Caco-2 (cell line): ENCODE results near the gene ELP2. TPM values are rescaled to one million over a fixed set of nuclear protein-coding genes. Genes with fewer than 3 reads are reported as not detected.
A peak's percentile ranks its signal among the peaks of the same experiment; 100 is the strongest.

ENCODE experiments used
- BruUV-seq: library from RNA; stranded (reverse); fragments of 400-500 nt; replicated peaks from 2 replicates; lab custom pipeline; 2021; lab: Mats Ljungman, UMichigan
- CTCF ChIA-PET: fragments of 300-600 bp; sonication (Branson Sonifier 250); formaldehyde crosslinking; loops from one replicate; lab custom pipeline; 2022; ENCODE audit warnings: antibody characterized with exemption; lab: Charles Lee
- POLR2A ChIA-PET: fragments of 300-600 bp; sonication (Branson Sonifier 250); formaldehyde crosslinking; loops from one replicate; lab custom pipeline; 2022; ENCODE audit warnings: antibody characterized with exemption; lab: Charles Lee
- DNase-seq, 2 experiments: peaks; one replicate each; pipeline versions ENCODE4 v3.0.0 to v3.0.0-alpha.2; 2020 to 2022
- H3K27me3 ChIP-seq: replicated peaks from 2 replicates; pipeline ENCODE4 v1.6.0; 2011; ENCODE audit warnings: low read length; ENCODE audit not compliant: control insufficient read depth, insufficient read depth
- H3K36me3 ChIP-seq: 2 replicates; pipeline ENCODE4 v1.5.1; 2011; ENCODE audit warnings: low read length; ENCODE audit not compliant: control insufficient read depth, insufficient read depth
- H3K4me1 ChIP-seq: fragments of 250-450 bp; sonication (Bioruptor Pico); 2 replicates; pipeline ENCODE4 v1.5.1; 2020; ENCODE audit warnings: mild to moderate bottlenecking
- H3K4me3 ChIP-seq: 2 replicates; pipeline ENCODE4 v1.5.1; 2011; ENCODE audit warnings: low read depth, mild to moderate bottlenecking, control low read depth, low read length
- H3K9me3 ChIP-seq: fragments of 250-450 bp; sonication (Bioruptor Pico); 2 replicates; pipeline ENCODE4 v1.5.1; 2020; ENCODE audit warnings: mild to moderate bottlenecking, moderate library complexity
- H3K27ac Mint-ChIP-seq: one replicate; pipeline ENCODE4 v1.8.0; 2022; ENCODE audit warnings: mixed read lengths; ENCODE audit not compliant: unreplicated experiment
- H3K27me3 Mint-ChIP-seq: one replicate; pipeline ENCODE4 v1.8.0; 2022; ENCODE audit warnings: mixed read lengths; ENCODE audit not compliant: insufficient read depth, unreplicated experiment
- H3K36me3 Mint-ChIP-seq: one replicate; pipeline ENCODE4 v1.8.0; 2022; ENCODE audit warnings: mild to moderate bottlenecking, mixed read lengths; ENCODE audit not compliant: insufficient read depth, unreplicated experiment
- H3K4me1 Mint-ChIP-seq: one replicate; pipeline ENCODE4 v1.8.0; 2022; ENCODE audit warnings: low read depth, mixed read lengths; ENCODE audit not compliant: unreplicated experiment
- H3K4me3 Mint-ChIP-seq: one replicate; pipeline ENCODE4 v1.8.0; 2022; ENCODE audit warnings: mild to moderate bottlenecking, moderate library complexity, mixed read lengths; ENCODE audit not compliant: unreplicated experiment
- H3K9me3 Mint-ChIP-seq: one replicate; pipeline ENCODE4 v1.8.0; 2022; ENCODE audit warnings: mixed read lengths; ENCODE audit not compliant: unreplicated experiment
- CTCF ChIP-seq, 2 experiments: fragments of 200-600 bp in 1 of 2; IDR thresholded peaks; 1 replicate in 1 of 2; 2 replicates in 1 of 2; pipeline versions ENCODE4 v1.5.1 to v1.8.0; 2011 to 2022; ENCODE audit warnings: antibody characterized with exemption in 1 of 2, control low read depth in 1 of 2, inconsistent platforms in 1 of 2, low read depth in 1 of 2, low read length in 1 of 2, mild to moderate bottlenecking in 1 of 2, moderate library complexity in 1 of 2; ENCODE audit not compliant: insufficient read depth in 1 of 2, severe bottlenecking in 1 of 2, unreplicated experiment in 1 of 2
- intact Hi-C: fragments of 100-400 bp; cut with micrococcal nuclease; formaldehyde crosslinking; loops from one replicate; pipeline ENCODE4 v1.10.0; 2022; ENCODE audit not compliant: unreplicated experiment
- total RNA-seq: library from RNA; stranded (reverse); gene quantifications from 2 replicates; pipeline ENCODE4 v1.2.3, GENCODE V29; 2022

Gene ELP2
- total RNA-seq, 1 experiment from 2014 or later: 45.9 TPM

- no peaks in the 10 kb centered on the region for H3K9me3 ChIP-seq
- TF ChIP-seq CTCF (IDR thresholded peaks at IDR 0.05; ENCODE audit: insufficient read depth in 1 of 2, low read depth in 1 of 2, low read length in 1 of 2, severe bottlenecking in 1 of 2, unreplicated experiment in 1 of 2): no peak
- no peaks in the 10 kb centered on the region for H3K4me1 Mint-ChIP-seq
- intact Hi-C loops: loop anchor here (10.0 kb wide), 2 partner anchors 105 to 165 kb away; no protein-coding TSS in a partner anchor
- no peak overlapping the region for H3K4me3 ChIP-seq
- no peaks in the 10 kb centered on the region for H3K9me3 Mint-ChIP-seq
- ChIA-PET CTCF (no interaction called here), POLR2A (no interaction called here)
- peaks cover 5% of the 10 kb centered on the region for H3K36me3 Mint-ChIP-seq
- no peak overlapping the region for H3K27ac Mint-ChIP-seq
- H3K36me3 ChIP-seq: no peaks in the 10 kb centered on the region
- no peaks in the 10 kb centered on the region for H3K27me3 ChIP-seq
- no peak for DNase-seq
- no peak overlapping the region for H3K4me3 Mint-ChIP-seq
- no peaks in the 10 kb centered on the region for H3K4me1 ChIP-seq
- no peaks in the 10 kb centered on the region for H3K27me3 Mint-ChIP-seq
- BruUV-seq: no TSS peak
These were observed 9.4 kb upstream of the ELP2 start for GRCh38 chr18:36120297-36120696.

GRCh38 chr18:36124841-36125240 lies 4.9 kb upstream of the ELP2 start:
- no peaks in the 10 kb centered on the region for H3K27me3 ChIP-seq
- CTCF ChIA-PET: no interaction called here
- TF ChIP-seq CTCF (IDR thresholded peaks at IDR 0.05; ENCODE audit: insufficient read depth in 1 of 2, low read depth in 1 of 2, low read length in 1 of 2, severe bottlenecking in 1 of 2, unreplicated experiment in 1 of 2): no peak
- BruUV-seq: no TSS peak
- Mint-ChIP-seq H3K4me3 (no peak overlapping the region), H3K9me3 (no peaks in the 10 kb centered on the region), H3K4me1 (no peaks in the 10 kb centered on the region), H3K27me3 (no peaks in the 10 kb centered on the region), H3K36me3 (peaks cover 4% of the 10 kb centered on the region), H3K27ac (no peak overlapping the region)
- H3K4me1 ChIP-seq: 0 out of 2 replicates have a peak, but pooled peaks cover 3% of the 10 kb centered on the region
- no peaks in the 10 kb centered on the region for H3K9me3 ChIP-seq
- H3K36me3 ChIP-seq: no peaks in the 10 kb centered on the region
- POLR2A ChIA-PET: no interaction called here
- no peak overlapping the region for H3K4me3 ChIP-seq
- intact Hi-C loops: loop anchor here (5.0 to 10.0 kb wide), 3 partner anchors 62 to 160 kb away; partner anchors contain the start of gene MOCOS
- no peak for DNase-seq

GRCh38 chr18:36126668-36127067 lies 3.0 kb upstream of the ELP2 start:
- BruUV-seq: TSS peak; percentile 19
- Mint-ChIP-seq H3K27ac (no peak overlapping the region), H3K27me3 (no peaks in the 10 kb centered on the region), H3K9me3 (no peaks in the 10 kb centered on the region), H3K36me3 (peaks cover 4% of the 10 kb centered on the region), H3K4me1 (no peaks in the 10 kb centered on the region), H3K4me3 (no peak overlapping the region)
- Histone ChIP-seq H3K4me3 (no peak overlapping the region), H3K27me3 (no peaks in the 10 kb centered on the region), H3K9me3 (no peaks in the 10 kb centered on the region), H3K4me1 (0 out of 2 replicates have a peak, but pooled peaks cover 3% of the 10 kb centered on the region), H3K36me3 (no peaks in the 10 kb centered on the region)
- ChIA-PET CTCF (no interaction called here), POLR2A (no interaction called here)
- no peak for DNase-seq
- intact Hi-C loops: loop anchor here (5.0 to 10.0 kb wide), 3 partner anchors 61 to 158 kb away; partner anchors contain the start of gene MOCOS
- TF ChIP-seq CTCF (IDR thresholded peaks at IDR 0.05; ENCODE audit: insufficient read depth in 1 of 2, low read depth in 1 of 2, low read length in 1 of 2, severe bottlenecking in 1 of 2, unreplicated experiment in 1 of 2): no peak
